ENCODE measurements around the gene CHIT1. TPM values are rescaled to one million over a fixed set of nuclear protein-coding genes. Genes with fewer than 3 reads are reported as not detected.

CHIT1 gene
- total RNA-seq, 4 donors from 2014 or later, result 0.39 to 0.42 TPM; not detected in 2

GRCh38 chr1:203202431-203203245, 26.8 kb downstream of the CHIT1 start:
- DNase-seq (ENCODE audit: low spot score in 2 of 2), result peak in 1 of 2 donors; percentile 61
- Histone ChIP-seq H3K4me3 (no peak overlapping the region), H3K27ac (peak overlapping the region in 2 of 4 donors; percentile 43 to 60), H3K9me3 (no peaks in the 10 kb centered on the region), H3K27me3 (no peaks in the 10 kb centered on the region), H3K4me1 (peaks cover 0 to 45% (median 5%) of the 10 kb centered on the region in 4 donors), H3K36me3 (no peaks in the 10 kb centered on the region)
- TF ChIP-seq EP300 (IDR thresholded peaks at IDR 0.05), result peak in 1 of 2 donors; percentile 73
- no peak for TF ChIP-seq POLR2A (IDR thresholded peaks at IDR 0.05)
- no peak for TF ChIP-seq CTCF (IDR thresholded peaks at IDR 0.05)
- WGBS, 2 donors, result 75 to 76% methylated on average over 15 of the region's 15 CpGs

- Histone ChIP-seq H3K4me1 (peaks cover 0 to 45% (median 5%) of the 10 kb centered on the region in 4 donors), H3K4me3 (no peak overlapping the region), H3K9me3 (no peaks in the 10 kb centered on the region), H3K36me3 (no peaks in the 10 kb centered on the region), H3K27ac (peak overlapping the region in 2 of 4 donors; percentile 43 to 60), H3K27me3 (no peaks in the 10 kb centered on the region)
- DNase-seq (ENCODE audit: low spot score in 2 of 2), result no peak
- 74 to 94% methylated on average over 10 of the region's 10 CpGs for WGBS, 2 donors
- TF ChIP-seq CTCF (IDR thresholded peaks at IDR 0.05), result no peak
These were observed 27.8 kb downstream of the CHIT1 start for GRCh38 chr1:203201516-203202205.

- Histone ChIP-seq H3K4me1 (peaks cover 0 to 38% (median 5%) of the 10 kb centered on the region in 4 donors), H3K36me3 (no peaks in the 10 kb centered on the region), H3K27ac (peak overlapping the region; percentile 13 to 74 (median 55)), H3K27me3 (no peaks in the 10 kb centered on the region), H3K4me3 (no peak overlapping the region), H3K9me3 (no peaks in the 10 kb centered on the region)
- WGBS, 2 donors, result 69 to 86% methylated on average over 1 of the region's 1 CpG
- TF ChIP-seq CTCF (IDR thresholded peaks at IDR 0.05), result no peak
- no peak for TF ChIP-seq EP300 (IDR thresholded peaks at IDR 0.05)
- TF ChIP-seq POLR2A (IDR thresholded peaks at IDR 0.05), result no peak
- no peak for DNase-seq (ENCODE audit: low spot score in 2 of 2)
These were observed 28.6 kb downstream of the CHIT1 start for GRCh38 chr1:203200916-203201315.

GRCh38 chr1:203199816-203200571, 29.5 kb downstream of the CHIT1 start:
- H3K36me3 ChIP-seq, result no peaks in the 10 kb centered on the region
- peak overlapping the region in 3 of 4 donors; percentile 60 to 74 (median 70) for H3K27ac ChIP-seq
- whole genome bisulfite sequencing, 2 donors, result 31 to 33% methylated on average over 8 of the region's 8 CpGs
- TF ChIP-seq EP300 (IDR thresholded peaks at IDR 0.05) (peak in 1 of 2 donors; percentile 84), CTCF (IDR thresholded peaks at IDR 0.05) (no peak)
- peaks cover 0 to 38% (median 5%) of the 10 kb centered on the region in 4 donors for H3K4me1 ChIP-seq
- H3K9me3 ChIP-seq, result no peaks in the 10 kb centered on the region
- no peaks in the 10 kb centered on the region for H3K27me3 ChIP-seq
- peak in 1 of 2 donors; percentile 78 for DNase-seq (ENCODE audit: low spot score in 2 of 2)
- no peak overlapping the region for H3K4me3 ChIP-seq

All from tibial nerve (tissue), 4 donors.